IMR-90 (cell line): ENCODE results near the gene C2CD4D. TPM values are rescaled to one million over a fixed set of nuclear protein-coding genes. Genes with fewer than 3 reads are reported as not detected.

ENCODE experiments used
- ATAC-seq: fragments of 200-7000 bp; cut with Tn5 transposase; 2 replicates; pipeline ENCODE4 v1.9.1; 2020; ENCODE audit warnings: low read depth, mild to moderate bottlenecking, moderate library complexity
- BruUV-seq: library from RNA; stranded (reverse); fragments of 400-500 nt; replicated peaks from 2 replicates; lab custom pipeline; 2021; lab: Mats Ljungman, UMichigan
- CTCF ChIA-PET: fragments of 300-600 bp; formaldehyde crosslinking; extraction: SDS; loops from one replicate; lab custom pipeline; 2021; ENCODE audit warnings: antibody characterized with exemption; lab: Yijun Ruan, JAX
- POLR2A ChIA-PET: fragments of 300-600 bp; sonication (Branson Sonifier 250); formaldehyde crosslinking; loops from one replicate; lab custom pipeline; 2022; ENCODE audit warnings: antibody characterized with exemption; ENCODE audit not compliant: unreplicated experiment; lab: Charles Lee
- DNase-seq: peaks from one replicate; pipeline ENCODE4 v3.0.0; 2013
- H2AFZ ChIP-seq: replicated peaks from 2 replicates; pipeline ENCODE3; 2013; ENCODE audit warnings: low read length, mild to moderate bottlenecking; ENCODE audit not compliant: poor library complexity
- H2AK5ac ChIP-seq: 2 replicates; pipeline ENCODE4 v1.6.1; 2013; ENCODE audit warnings: low read depth, low read length, inconsistent platforms
- H2AK9ac ChIP-seq: replicated peaks from 2 replicates; pipeline ENCODE3; 2013; ENCODE audit warnings: mild to moderate bottlenecking, low read depth, low read length, moderate library complexity; ENCODE audit not compliant: poor library complexity
- H2BK120ac ChIP-seq: 2 replicates; pipeline ENCODE4 v1.6.1; 2013; ENCODE audit warnings: low read depth, low read length, inconsistent platforms
- H2BK15ac ChIP-seq: 3 replicates; pipeline ENCODE4 v1.6.1; 2013; ENCODE audit warnings: low read depth, low read length, inconsistent platforms
- H2BK20ac ChIP-seq: 2 replicates; pipeline ENCODE4 v1.6.1; 2013; ENCODE audit warnings: low read depth, mild to moderate bottlenecking, inconsistent platforms, low read length, moderate library complexity
- H2BK5ac ChIP-seq: 2 replicates; pipeline ENCODE4 v1.6.1; 2013; ENCODE audit warnings: mild to moderate bottlenecking, low read depth, low read length, inconsistent platforms; ENCODE audit not compliant: poor library complexity, severe bottlenecking
- H3K14ac ChIP-seq: replicated peaks from 2 replicates; pipeline ENCODE4 v1.6.1; 2013; ENCODE audit warnings: low read depth, low read length, inconsistent platforms
- H3K18ac ChIP-seq: 2 replicates; pipeline ENCODE4 v1.6.1; 2013; ENCODE audit warnings: low read depth, low read length, control low read depth
- H3K23ac ChIP-seq: 2 replicates; pipeline ENCODE4 v1.6.1; 2013; ENCODE audit warnings: low read depth, low read length, inconsistent platforms
- H3K27ac ChIP-seq: 2 replicates; pipeline ENCODE4 v1.5.1; 2013; ENCODE audit warnings: mild to moderate bottlenecking, control low read depth, low read length; ENCODE audit not compliant: insufficient read depth
- H3K27me3 ChIP-seq: 2 replicates; pipeline ENCODE4 v1.6.1; 2013; ENCODE audit warnings: low read length; ENCODE audit not compliant: control insufficient read depth, insufficient read depth
- H3K36me3 ChIP-seq: 2 replicates; pipeline ENCODE4 v1.6.1; 2013; ENCODE audit warnings: low read length, mixed read lengths; ENCODE audit not compliant: control insufficient read depth, insufficient read depth
- H3K4ac ChIP-seq: 2 replicates; pipeline ENCODE4 v1.6.1; 2013; ENCODE audit warnings: low read depth, low read length, inconsistent platforms
- H3K4me1 ChIP-seq: 2 replicates; pipeline ENCODE4 v1.6.1; 2013; ENCODE audit warnings: low read length, mixed read lengths; ENCODE audit not compliant: control insufficient read depth, insufficient read depth
- H3K4me2 ChIP-seq: 2 replicates; pipeline ENCODE4 v1.6.1; 2013; ENCODE audit warnings: low read depth, mild to moderate bottlenecking, control low read depth, low read length, moderate library complexity
- H3K4me3 ChIP-seq: 2 replicates; pipeline ENCODE4 v1.5.1; 2013; ENCODE audit warnings: low read depth, mild to moderate bottlenecking, control low read depth, low read length, moderate library complexity; ENCODE audit not compliant: insufficient read depth
- H3K56ac ChIP-seq: 2 replicates; pipeline ENCODE4 v1.6.1; 2013; ENCODE audit warnings: low read length, inconsistent platforms; ENCODE audit not compliant: insufficient read depth; ENCODE audit errors: extremely low read depth
- H3K79me1 ChIP-seq, 2 experiments: 2 replicates each; pipeline ENCODE4 v1.6.1; 2013; ENCODE audit warnings: low read length in 2 of 2, inconsistent platforms in 1 of 2, low read depth in 1 of 2
- H3K9ac ChIP-seq: 2 replicates; pipeline ENCODE4 v1.6.1; 2013; ENCODE audit warnings: low read depth, low read length, control low read depth
- H3K9me1 ChIP-seq: 2 replicates; pipeline ENCODE4 v1.6.1; 2013; ENCODE audit warnings: low read length, inconsistent platforms; ENCODE audit not compliant: insufficient read depth
- H3K9me3 ChIP-seq: 2 replicates; pipeline ENCODE4 v1.6.1; 2013; ENCODE audit warnings: low read length; ENCODE audit not compliant: control insufficient read depth, insufficient read depth
- H4K20me1 ChIP-seq: 2 replicates; pipeline ENCODE4 v1.6.1; 2013; ENCODE audit warnings: low read length, inconsistent platforms; ENCODE audit not compliant: insufficient read depth
- H4K5ac ChIP-seq: 2 replicates; pipeline ENCODE4 v1.6.1; 2013; ENCODE audit warnings: mild to moderate bottlenecking, low read depth, low read length, control low read depth
- H4K8ac ChIP-seq, 2 experiments: 2 replicates each; pipeline ENCODE4 v1.6.1; 2013; ENCODE audit warnings: low read depth in 2 of 2, low read length in 2 of 2, control low read depth in 1 of 2, inconsistent platforms in 1 of 2
- H4K91ac ChIP-seq: 2 replicates; pipeline ENCODE4 v1.6.1; 2013; ENCODE audit warnings: low read depth, low read length, inconsistent platforms; ENCODE audit not compliant: insufficient read depth
- BHLHE40 ChIP-seq: fragments of 150-350 bp; IDR thresholded peaks from 2 replicates; pipeline ENCODE4 v1.6.1; 2016; ENCODE audit warnings: mild to moderate bottlenecking, low read depth, low read length
- CEBPB ChIP-seq: IDR thresholded peaks from 2 replicates; pipeline ENCODE4 v1.6.1; 2012; ENCODE audit warnings: low read depth, low read length, improper control_type of control experiment
- CHD1 ChIP-seq: IDR thresholded peaks from 2 replicates; pipeline ENCODE4 v1.6.1; 2012; ENCODE audit warnings: low read depth, low read length, improper control_type of control experiment
- FOS ChIP-seq: fragments of 150-350 bp; IDR thresholded peaks from 2 replicates; pipeline ENCODE4 v1.6.1; 2016; ENCODE audit warnings: low read depth, low read length
- MAFK ChIP-seq: IDR thresholded peaks from 2 replicates; pipeline ENCODE4 v1.6.1; 2012; ENCODE audit warnings: low read depth, low read length, improper control_type of control experiment
- MAZ ChIP-seq: IDR thresholded peaks from 2 replicates; pipeline ENCODE4 v1.6.1; 2012; ENCODE audit warnings: low read depth, mild to moderate bottlenecking, low read length, improper control_type of control experiment, moderate library complexity, borderline replicate concordance
- MXI1 ChIP-seq: IDR thresholded peaks from 2 replicates; pipeline ENCODE4 v1.6.1; 2012; ENCODE audit warnings: low read depth, mild to moderate bottlenecking, low read length, moderate library complexity, borderline replicate concordance
- NFE2L2 ChIP-seq: fragments of 150-350 bp; IDR thresholded peaks from 2 replicates; pipeline ENCODE4 v1.6.1; 2016; ENCODE audit warnings: low read depth, mild to moderate bottlenecking, low read length
- POLR2A ChIP-seq: IDR thresholded peaks from 2 replicates; pipeline ENCODE4 v1.6.1; 2012; ENCODE audit warnings: mild to moderate bottlenecking, low read depth, low read length
- RAD21 ChIP-seq: IDR thresholded peaks from 2 replicates; pipeline ENCODE4 v1.6.1; 2012; ENCODE audit warnings: low read length, improper control_type of control experiment
- RCOR1 ChIP-seq: IDR thresholded peaks from 2 replicates; pipeline ENCODE4 v1.6.1; 2012; ENCODE audit warnings: mild to moderate bottlenecking, low read length, improper control_type of control experiment; ENCODE audit not compliant: insufficient replicate concordance
- RFX5 ChIP-seq: IDR thresholded peaks from 2 replicates; pipeline ENCODE4 v1.8.0; 2012; ENCODE audit warnings: low read depth, mild to moderate bottlenecking, low read length, moderate library complexity
- SMC3 ChIP-seq: fragments of 150-350 bp; IDR thresholded peaks from 2 replicates; pipeline ENCODE4 v1.6.1; 2016; ENCODE audit warnings: low read depth, mild to moderate bottlenecking, antibody characterized with exemption, low read length, moderate library complexity
- WGBS, 2 experiments: methylation state at CpG; one replicate each; pipeline versions ENCODE4 v1.1.5 to v1.1.7; 2013; ENCODE audit warnings: missing lambda C conversion rate in 2 of 2; ENCODE audit not compliant: insufficient read length in 1 of 2; ENCODE audit errors: extremely low coverage in 2 of 2; 5-methylcytosine and 5-hydroxymethylcytosine counted together
- dilution Hi-C: fragments of 300-500 bp; cut with HindIII; formaldehyde crosslinking; loops from one replicate; pipeline ENCODE4 v1.14.3; 2018; ENCODE audit warnings: low sequenced_read_pairs; ENCODE audit not compliant: unreplicated experiment
- in situ Hi-C: fragments of 300-500 bp; cut with MboI; formaldehyde crosslinking; loops from 3 replicates; pipeline ENCODE4 v1.14.3; 2019; ENCODE audit warnings: low sequenced_read_pairs, inconsistent platforms, mixed read lengths
- intact Hi-C: fragments of 100-400 bp; cut with micrococcal nuclease; formaldehyde crosslinking; loops from 2 replicates; pipeline ENCODE4 v1.10.0; 2022
- polyA plus RNA-seq, 3 experiments: library from polyadenylated mRNA; depleted of rRNA; stranded (reverse); fragments of >200 nt; gene quantifications; 2 replicates each; pipeline ENCODE4 v1.2.3, GENCODE V29; 2012; ENCODE audit warnings: low replicate concordance in 1 of 3
- total RNA-seq: library from RNA; depleted of rRNA; stranded (reverse); fragments of >200 nt; gene quantifications from 2 replicates; pipeline ENCODE4 v1.2.3, GENCODE V29; 2012
- TF ChIP-seq, protein P1 (sequence below): fragments of 150-350 bp; IDR thresholded peaks from 2 replicates; pipeline ENCODE4 v1.6.1; 2017; ENCODE audit warnings: mild to moderate bottlenecking, antibody characterized with exemption, low read length, low read depth
- TF ChIP-seq, protein P2 (sequence below): fragments of 150-350 bp; IDR thresholded peaks from 2 replicates; pipeline ENCODE4 v1.6.1; 2016; ENCODE audit warnings: low read depth, mild to moderate bottlenecking, low read length, moderate library complexity, borderline replicate concordance
- TF ChIP-seq, protein P3 (sequence below): conservative IDR thresholded peaks from 2 replicates; pipeline ENCODE4 v1.5.1; 2012; ENCODE audit warnings: mild to moderate bottlenecking, low read depth, low read length, improper control_type of control experiment

C2CD4D gene
- total and polyA plus RNA-seq, 2 of the 4 experiments (the other 2 are of a cell fraction), result not detected

DNA sequence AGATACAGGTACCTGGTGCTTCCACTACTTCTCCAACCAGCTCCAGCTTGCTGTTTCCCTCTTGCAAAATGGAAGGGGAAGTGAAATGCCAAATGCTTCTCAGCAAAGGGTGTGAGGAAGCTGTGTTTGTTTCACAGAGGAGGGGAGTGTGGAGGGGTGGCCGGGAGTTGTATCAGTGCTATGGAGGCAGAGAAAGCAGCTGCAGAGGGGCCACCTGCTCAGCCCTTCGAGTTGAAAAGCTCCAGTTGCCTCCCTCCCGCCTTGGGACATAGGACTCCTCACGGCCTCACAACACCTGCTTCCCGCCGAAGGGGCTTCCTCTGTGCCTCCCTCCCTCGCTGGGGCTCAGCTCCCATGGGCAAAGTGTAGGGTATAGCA is 22.3 kb downstream of the C2CD4D start:
- no peak overlapping the region for H2BK15ac ChIP-seq
- H3K27ac ChIP-seq, result no peak overlapping the region
- no peak overlapping the region for H3K9ac ChIP-seq
- H3K27me3 ChIP-seq, result peaks cover 72% of the 10 kb centered on the region
- ATAC-seq, result no peak
- no peak overlapping the region for H3K56ac ChIP-seq
- no CpG with 5 or more reads among the region's 7 CpGs for WGBS, 2 experiments
- no peak for DNase-seq
- ChIA-PET CTCF (no interaction called here), POLR2A (no interaction called here)
- H3K36me3 ChIP-seq, result no peaks in the 10 kb centered on the region
- no peak overlapping the region for H2BK20ac ChIP-seq
- H3K4me2 ChIP-seq, result no peak overlapping the region
- no peak overlapping the region for H2BK5ac ChIP-seq
- BruUV-seq, result no TSS peak
- H3K4me3 ChIP-seq, result no peak overlapping the region
- no peak overlapping the region for H3K14ac ChIP-seq
- H2AK5ac ChIP-seq, result no peak overlapping the region
- H3K79me1 ChIP-seq, result no peaks in the 10 kb centered on the region
- TF ChIP-seq MXI1 (no peak), CEBPB (no peak), RFX5 (no peak), RAD21 (no peak), POLR2A (no peak), MAZ (no peak), MAFK (no peak), BHLHE40 (no peak), FOS (no peak), RCOR1 (no peak), SMC3 (no peak), CHD1 (no peak), NFE2L2 (no peak)
- TF ChIP-seq, protein P1, sequence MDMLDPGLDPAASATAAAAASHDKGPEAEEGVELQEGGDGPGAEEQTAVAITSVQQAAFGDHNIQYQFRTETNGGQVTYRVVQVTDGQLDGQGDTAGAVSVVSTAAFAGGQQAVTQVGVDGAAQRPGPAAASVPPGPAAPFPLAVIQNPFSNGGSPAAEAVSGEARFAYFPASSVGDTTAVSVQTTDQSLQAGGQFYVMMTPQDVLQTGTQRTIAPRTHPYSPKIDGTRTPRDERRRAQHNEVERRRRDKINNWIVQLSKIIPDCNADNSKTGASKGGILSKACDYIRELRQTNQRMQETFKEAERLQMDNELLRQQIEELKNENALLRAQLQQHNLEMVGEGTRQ, result no peak
- TF ChIP-seq, protein P2, sequence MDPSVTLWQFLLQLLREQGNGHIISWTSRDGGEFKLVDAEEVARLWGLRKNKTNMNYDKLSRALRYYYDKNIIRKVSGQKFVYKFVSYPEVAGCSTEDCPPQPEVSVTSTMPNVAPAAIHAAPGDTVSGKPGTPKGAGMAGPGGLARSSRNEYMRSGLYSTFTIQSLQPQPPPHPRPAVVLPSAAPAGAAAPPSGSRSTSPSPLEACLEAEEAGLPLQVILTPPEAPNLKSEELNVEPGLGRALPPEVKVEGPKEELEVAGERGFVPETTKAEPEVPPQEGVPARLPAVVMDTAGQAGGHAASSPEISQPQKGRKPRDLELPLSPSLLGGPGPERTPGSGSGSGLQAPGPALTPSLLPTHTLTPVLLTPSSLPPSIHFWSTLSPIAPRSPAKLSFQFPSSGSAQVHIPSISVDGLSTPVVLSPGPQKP, result no peak
- TF ChIP-seq, protein P3, sequence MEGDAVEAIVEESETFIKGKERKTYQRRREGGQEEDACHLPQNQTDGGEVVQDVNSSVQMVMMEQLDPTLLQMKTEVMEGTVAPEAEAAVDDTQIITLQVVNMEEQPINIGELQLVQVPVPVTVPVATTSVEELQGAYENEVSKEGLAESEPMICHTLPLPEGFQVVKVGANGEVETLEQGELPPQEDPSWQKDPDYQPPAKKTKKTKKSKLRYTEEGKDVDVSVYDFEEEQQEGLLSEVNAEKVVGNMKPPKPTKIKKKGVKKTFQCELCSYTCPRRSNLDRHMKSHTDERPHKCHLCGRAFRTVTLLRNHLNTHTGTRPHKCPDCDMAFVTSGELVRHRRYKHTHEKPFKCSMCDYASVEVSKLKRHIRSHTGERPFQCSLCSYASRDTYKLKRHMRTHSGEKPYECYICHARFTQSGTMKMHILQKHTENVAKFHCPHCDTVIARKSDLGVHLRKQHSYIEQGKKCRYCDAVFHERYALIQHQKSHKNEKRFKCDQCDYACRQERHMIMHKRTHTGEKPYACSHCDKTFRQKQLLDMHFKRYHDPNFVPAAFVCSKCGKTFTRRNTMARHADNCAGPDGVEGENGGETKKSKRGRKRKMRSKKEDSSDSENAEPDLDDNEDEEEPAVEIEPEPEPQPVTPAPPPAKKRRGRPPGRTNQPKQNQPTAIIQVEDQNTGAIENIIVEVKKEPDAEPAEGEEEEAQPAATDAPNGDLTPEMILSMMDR, result no peak
- no peak overlapping the region for H3K23ac ChIP-seq
- H4K5ac ChIP-seq, result no peak overlapping the region
- dilution Hi-C loops (no loop called here), in situ Hi-C loops (no loop called here), intact Hi-C loops (no loop called here)
- H2AK9ac ChIP-seq, result no peak overlapping the region
- H3K18ac ChIP-seq, result no peak overlapping the region
- H4K20me1 ChIP-seq, result no peaks in the 10 kb centered on the region
- H4K91ac ChIP-seq, result no peak overlapping the region
- H3K4ac ChIP-seq, result no peak overlapping the region
- no peaks in the 10 kb centered on the region for H3K9me1 ChIP-seq
- no peaks in the 10 kb centered on the region for H3K4me1 ChIP-seq
- H2BK120ac ChIP-seq, result no peak overlapping the region
- no peaks in the 10 kb centered on the region for H3K9me3 ChIP-seq
- no peak overlapping the region for H4K8ac ChIP-seq
- H2AFZ ChIP-seq, result no peak overlapping the region
